Measurements from ENCODE around the gene LHPP.

Gene LHPP

GRCh38 chr10:124602121-124602561 is 140.5 kb downstream of the LHPP start:
- no peaks in the 10 kb centered on the region for H3K27me3 Mint-ChIP-seq (ENCODE audit: low read depth)
- H3K4me3 Mint-ChIP-seq = no peak overlapping the region
- H3K27ac Mint-ChIP-seq = no peak overlapping the region
- H3K4me1 Mint-ChIP-seq = no peaks in the 10 kb centered on the region
- no peaks in the 10 kb centered on the region for H3K9me3 Mint-ChIP-seq
- TF ChIP-seq, protein P1, sequence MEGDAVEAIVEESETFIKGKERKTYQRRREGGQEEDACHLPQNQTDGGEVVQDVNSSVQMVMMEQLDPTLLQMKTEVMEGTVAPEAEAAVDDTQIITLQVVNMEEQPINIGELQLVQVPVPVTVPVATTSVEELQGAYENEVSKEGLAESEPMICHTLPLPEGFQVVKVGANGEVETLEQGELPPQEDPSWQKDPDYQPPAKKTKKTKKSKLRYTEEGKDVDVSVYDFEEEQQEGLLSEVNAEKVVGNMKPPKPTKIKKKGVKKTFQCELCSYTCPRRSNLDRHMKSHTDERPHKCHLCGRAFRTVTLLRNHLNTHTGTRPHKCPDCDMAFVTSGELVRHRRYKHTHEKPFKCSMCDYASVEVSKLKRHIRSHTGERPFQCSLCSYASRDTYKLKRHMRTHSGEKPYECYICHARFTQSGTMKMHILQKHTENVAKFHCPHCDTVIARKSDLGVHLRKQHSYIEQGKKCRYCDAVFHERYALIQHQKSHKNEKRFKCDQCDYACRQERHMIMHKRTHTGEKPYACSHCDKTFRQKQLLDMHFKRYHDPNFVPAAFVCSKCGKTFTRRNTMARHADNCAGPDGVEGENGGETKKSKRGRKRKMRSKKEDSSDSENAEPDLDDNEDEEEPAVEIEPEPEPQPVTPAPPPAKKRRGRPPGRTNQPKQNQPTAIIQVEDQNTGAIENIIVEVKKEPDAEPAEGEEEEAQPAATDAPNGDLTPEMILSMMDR (IDR thresholded peaks at IDR 0.05; ENCODE audit: unreplicated experiment in 3 of 3) = no peak
- H3K36me3 Mint-ChIP-seq (ENCODE audit: low read depth) = no peaks in the 10 kb centered on the region

DNA sequence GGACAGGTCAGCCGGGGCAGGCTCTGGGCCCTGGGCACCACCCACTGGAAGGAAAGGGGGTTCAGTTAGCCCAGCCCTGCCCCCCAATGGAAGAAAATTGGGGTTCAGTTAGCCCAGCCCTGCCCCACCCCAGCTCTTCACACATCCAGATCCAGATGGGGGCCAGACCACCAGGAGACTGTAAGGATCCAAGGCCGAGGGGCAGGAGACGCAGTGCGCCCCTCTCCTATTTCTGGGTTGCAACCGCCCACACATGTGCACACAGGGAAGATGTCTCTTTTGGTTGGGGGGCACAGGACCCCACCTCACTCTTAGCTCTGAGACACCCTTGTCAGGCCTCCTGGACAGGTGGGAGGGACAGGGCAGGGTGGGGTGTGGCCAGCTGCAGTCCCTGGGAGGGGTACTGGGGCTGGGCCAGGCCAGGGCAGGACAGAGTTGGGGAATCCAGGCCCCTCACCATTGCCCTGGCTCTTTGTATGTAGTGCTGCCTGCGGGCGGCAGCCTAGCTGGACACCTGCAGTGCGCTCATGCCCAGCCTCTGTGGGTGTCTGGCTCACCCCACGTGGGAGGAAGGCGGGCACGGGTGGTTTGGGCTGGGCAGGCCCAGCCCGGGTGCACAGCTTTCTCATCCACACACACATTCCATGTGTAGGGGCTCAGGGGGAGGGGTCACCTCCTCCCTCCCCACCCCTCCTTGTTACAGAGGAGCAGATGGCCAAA is 141.2 kb downstream of the LHPP start:
- H3K9me3 Mint-ChIP-seq = no peaks in the 10 kb centered on the region
- TF ChIP-seq, protein P1 (IDR thresholded peaks at IDR 0.05; ENCODE audit: unreplicated experiment in 3 of 3) = no peak
- H3K36me3 Mint-ChIP-seq (ENCODE audit: low read depth) = no peaks in the 10 kb centered on the region
- no peaks in the 10 kb centered on the region for H3K4me1 Mint-ChIP-seq
- no peak overlapping the region for H3K4me3 Mint-ChIP-seq
- H3K27ac Mint-ChIP-seq = no peak overlapping the region
- no peaks in the 10 kb centered on the region for H3K27me3 Mint-ChIP-seq (ENCODE audit: low read depth)

GRCh38 chr10:124603376-124604213 is 142.0 kb downstream of the LHPP start:
- H3K4me1 Mint-ChIP-seq = no peaks in the 10 kb centered on the region

DNA sequence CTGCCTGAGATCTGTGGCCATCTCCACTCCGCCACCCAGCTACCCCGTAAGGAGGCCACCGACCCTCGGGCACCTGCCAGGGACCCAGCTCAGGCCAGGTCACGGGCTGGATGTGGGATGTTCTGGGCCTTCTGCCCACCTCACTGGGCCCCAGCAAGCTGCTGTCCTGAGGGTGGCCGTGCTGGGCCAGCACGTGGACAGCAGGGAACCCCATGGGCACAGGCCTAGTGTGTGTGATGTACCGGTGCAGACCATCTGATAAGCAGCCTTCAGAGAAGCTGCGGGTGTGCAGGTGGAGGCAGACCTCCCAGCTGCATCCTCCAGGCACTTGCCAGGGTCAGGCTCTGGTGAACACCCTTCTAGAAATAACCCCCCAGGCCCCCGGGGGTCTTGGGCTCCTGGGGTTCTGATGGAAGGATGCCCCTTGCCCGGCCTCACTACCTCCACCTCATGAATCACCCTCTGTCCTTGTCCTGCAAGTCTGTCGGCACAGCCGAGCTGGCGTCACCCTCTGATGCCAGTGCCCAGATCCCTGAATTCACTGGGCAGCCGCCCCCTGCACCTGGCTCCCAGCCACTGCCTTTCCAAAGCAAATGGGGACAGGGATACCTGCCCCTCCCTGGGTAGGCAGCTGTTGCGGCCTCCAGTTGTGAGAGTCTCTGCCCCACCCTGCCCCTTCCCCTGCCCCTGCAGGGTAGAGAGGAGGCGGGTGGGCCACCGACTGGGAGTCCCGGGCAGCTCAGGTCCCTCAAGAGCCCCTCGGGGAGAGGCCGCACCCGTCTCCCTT is 142.8 kb downstream of the LHPP start:
- TF ChIP-seq, protein P1 (IDR thresholded peaks at IDR 0.05; ENCODE audit: unreplicated experiment in 3 of 3) = no peak
- Mint-ChIP-seq H3K9me3 (no peaks in the 10 kb centered on the region), H3K27ac (no peak overlapping the region), H3K36me3 (ENCODE audit: low read depth) (no peaks in the 10 kb centered on the region), H3K27me3 (ENCODE audit: low read depth) (no peaks in the 10 kb centered on the region), H3K4me3 (no peak overlapping the region), H3K4me1 (no peaks in the 10 kb centered on the region)

More at GRCh38 chr10:124603376-124604213, 142.0 kb downstream of the LHPP start:
- TF ChIP-seq, protein P1 (IDR thresholded peaks at IDR 0.05; ENCODE audit: unreplicated experiment in 3 of 3) = no peak
- H3K4me3 Mint-ChIP-seq = no peak overlapping the region
- H3K27me3 Mint-ChIP-seq (ENCODE audit: low read depth) = no peaks in the 10 kb centered on the region
- no peaks in the 10 kb centered on the region for H3K36me3 Mint-ChIP-seq (ENCODE audit: low read depth)
- no peaks in the 10 kb centered on the region for H3K9me3 Mint-ChIP-seq
- H3K27ac Mint-ChIP-seq = no peak overlapping the region

DNA sequence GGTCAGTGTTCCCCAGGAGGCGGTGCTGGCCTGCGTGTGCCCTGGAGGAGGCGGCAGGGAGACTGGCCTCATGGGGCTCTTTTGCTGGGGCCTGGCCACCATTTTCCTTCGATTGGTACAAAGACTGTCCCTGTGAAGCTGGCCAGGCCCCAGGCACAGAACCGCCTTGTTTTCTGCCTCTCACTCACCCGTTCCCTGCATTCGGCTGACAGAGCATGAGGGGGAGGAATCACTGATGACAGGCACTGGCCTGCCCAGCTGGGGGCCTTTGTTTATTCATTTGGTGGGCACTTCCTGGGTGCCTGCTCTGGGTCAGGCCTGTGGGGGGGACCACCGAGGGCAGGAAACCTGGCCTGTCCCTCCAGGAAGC is 143.4 kb downstream of the LHPP start:
- no peak overlapping the region for H3K4me3 Mint-ChIP-seq
- no peaks in the 10 kb centered on the region for H3K9me3 Mint-ChIP-seq
- H3K36me3 Mint-ChIP-seq (ENCODE audit: low read depth) = no peaks in the 10 kb centered on the region
- no peak overlapping the region for H3K27ac Mint-ChIP-seq
- no peaks in the 10 kb centered on the region for H3K4me1 Mint-ChIP-seq
- TF ChIP-seq, protein P1 (IDR thresholded peaks at IDR 0.05; ENCODE audit: unreplicated experiment in 3 of 3) = no peak
- no peaks in the 10 kb centered on the region for H3K27me3 Mint-ChIP-seq (ENCODE audit: low read depth)
